Gastrocnemius medialis (tissue), 4 donors: ENCODE measurements around the gene B2M.

Source experiments
- POLR2A ChIP-seq, 2 donors: fragments of 450-650 bp; IDR thresholded peaks; one replicate each; pipeline ENCODE4 v1.6.1; 2017; ENCODE audit warnings: antibody characterized with exemption in 2 of 2, mild to moderate bottlenecking in 2 of 2, moderate library complexity in 2 of 2
- TF ChIP-seq, protein P1 (sequence below), 5 experiments: fragments of 450-650 bp in 3 of 5; fragments of 200-600 bp in 2 of 5; sonication (generic) in 2 of 5; IDR thresholded peaks in 4 of 5; conservative IDR thresholded peaks in 1 of 5; 1 replicate in 4 of 5; 2 replicates in 1 of 5; pipeline ENCODE4 v1.5.1; 2016 to 2019; ENCODE audit warnings: antibody characterized with exemption in 5 of 5, mild to moderate bottlenecking in 3 of 5, moderate library complexity in 3 of 5

DNA sequence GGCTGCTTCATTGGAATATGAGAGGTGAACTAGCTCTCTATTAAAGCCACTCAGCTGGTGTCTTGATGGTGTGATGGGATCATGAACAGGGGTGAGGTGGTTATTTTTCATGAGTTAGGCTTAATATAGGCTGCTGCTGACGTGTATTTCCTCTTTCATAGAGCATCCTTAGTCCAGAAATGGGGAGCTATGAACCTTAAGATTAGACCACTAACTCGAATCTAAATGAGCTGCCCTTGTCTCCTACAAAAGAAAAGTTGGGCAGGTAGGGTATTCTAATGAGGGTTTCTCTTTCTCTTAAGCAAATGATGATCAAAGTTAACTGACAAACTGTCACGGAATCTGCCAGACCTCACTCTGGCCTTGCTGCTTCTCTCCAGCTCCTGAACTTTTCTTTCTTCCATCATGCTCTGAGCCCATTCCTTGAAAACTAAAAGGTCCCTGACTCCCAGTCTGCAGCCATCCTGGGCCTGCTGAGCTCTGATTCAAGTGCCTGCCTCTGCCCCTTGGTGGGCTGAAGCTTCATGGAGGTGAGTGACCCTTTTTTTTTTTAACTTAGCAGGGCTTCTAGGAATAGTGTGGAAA is 25.0 kb downstream of the B2M start, which contains the start of gene TRIM69:
- TF ChIP-seq, protein P1, sequence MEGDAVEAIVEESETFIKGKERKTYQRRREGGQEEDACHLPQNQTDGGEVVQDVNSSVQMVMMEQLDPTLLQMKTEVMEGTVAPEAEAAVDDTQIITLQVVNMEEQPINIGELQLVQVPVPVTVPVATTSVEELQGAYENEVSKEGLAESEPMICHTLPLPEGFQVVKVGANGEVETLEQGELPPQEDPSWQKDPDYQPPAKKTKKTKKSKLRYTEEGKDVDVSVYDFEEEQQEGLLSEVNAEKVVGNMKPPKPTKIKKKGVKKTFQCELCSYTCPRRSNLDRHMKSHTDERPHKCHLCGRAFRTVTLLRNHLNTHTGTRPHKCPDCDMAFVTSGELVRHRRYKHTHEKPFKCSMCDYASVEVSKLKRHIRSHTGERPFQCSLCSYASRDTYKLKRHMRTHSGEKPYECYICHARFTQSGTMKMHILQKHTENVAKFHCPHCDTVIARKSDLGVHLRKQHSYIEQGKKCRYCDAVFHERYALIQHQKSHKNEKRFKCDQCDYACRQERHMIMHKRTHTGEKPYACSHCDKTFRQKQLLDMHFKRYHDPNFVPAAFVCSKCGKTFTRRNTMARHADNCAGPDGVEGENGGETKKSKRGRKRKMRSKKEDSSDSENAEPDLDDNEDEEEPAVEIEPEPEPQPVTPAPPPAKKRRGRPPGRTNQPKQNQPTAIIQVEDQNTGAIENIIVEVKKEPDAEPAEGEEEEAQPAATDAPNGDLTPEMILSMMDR (IDR thresholded peaks at IDR 0.05 in 4 of 5, conservative IDR thresholded peaks at IDR 0.05 in 1 of 5) = no peak
- TF ChIP-seq POLR2A (IDR thresholded peaks at IDR 0.05) = no peak
